GM12873 (cell line): ENCODE data around the gene TP73.

ENCODE experiments used
- TF ChIP-seq, protein P1 (sequence below): IDR thresholded peaks from 2 replicates; pipeline ENCODE4 v1.5.1; 2012; ENCODE audit warnings: low read depth, mild to moderate bottlenecking, moderate library complexity, low read length, control low read depth; ENCODE audit not compliant: insufficient read depth; ENCODE audit errors: missing control alignments

Gene TP73

DNA sequence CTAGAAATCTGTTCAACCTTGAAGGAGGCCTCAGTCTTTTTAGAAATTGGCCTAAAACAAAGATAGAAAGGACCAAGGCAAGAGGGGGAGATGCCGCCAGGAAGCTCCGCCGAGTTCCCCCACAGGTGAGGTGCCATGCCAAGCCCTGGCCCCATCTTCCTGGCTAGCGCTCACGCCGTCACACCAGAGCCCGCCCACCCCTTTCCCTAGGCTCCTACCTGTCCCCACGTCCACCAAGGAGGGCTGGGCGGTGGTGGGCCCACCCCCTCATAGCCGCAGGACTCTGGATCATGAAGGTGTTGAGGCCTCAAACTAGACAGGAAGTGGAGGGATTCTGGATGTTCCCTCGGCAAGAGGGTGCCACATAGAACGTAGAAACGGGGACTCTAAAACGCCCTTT lies 84.4 kb downstream of the TP73 start:
- TF ChIP-seq, protein P1, sequence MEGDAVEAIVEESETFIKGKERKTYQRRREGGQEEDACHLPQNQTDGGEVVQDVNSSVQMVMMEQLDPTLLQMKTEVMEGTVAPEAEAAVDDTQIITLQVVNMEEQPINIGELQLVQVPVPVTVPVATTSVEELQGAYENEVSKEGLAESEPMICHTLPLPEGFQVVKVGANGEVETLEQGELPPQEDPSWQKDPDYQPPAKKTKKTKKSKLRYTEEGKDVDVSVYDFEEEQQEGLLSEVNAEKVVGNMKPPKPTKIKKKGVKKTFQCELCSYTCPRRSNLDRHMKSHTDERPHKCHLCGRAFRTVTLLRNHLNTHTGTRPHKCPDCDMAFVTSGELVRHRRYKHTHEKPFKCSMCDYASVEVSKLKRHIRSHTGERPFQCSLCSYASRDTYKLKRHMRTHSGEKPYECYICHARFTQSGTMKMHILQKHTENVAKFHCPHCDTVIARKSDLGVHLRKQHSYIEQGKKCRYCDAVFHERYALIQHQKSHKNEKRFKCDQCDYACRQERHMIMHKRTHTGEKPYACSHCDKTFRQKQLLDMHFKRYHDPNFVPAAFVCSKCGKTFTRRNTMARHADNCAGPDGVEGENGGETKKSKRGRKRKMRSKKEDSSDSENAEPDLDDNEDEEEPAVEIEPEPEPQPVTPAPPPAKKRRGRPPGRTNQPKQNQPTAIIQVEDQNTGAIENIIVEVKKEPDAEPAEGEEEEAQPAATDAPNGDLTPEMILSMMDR = no peak

DNA sequence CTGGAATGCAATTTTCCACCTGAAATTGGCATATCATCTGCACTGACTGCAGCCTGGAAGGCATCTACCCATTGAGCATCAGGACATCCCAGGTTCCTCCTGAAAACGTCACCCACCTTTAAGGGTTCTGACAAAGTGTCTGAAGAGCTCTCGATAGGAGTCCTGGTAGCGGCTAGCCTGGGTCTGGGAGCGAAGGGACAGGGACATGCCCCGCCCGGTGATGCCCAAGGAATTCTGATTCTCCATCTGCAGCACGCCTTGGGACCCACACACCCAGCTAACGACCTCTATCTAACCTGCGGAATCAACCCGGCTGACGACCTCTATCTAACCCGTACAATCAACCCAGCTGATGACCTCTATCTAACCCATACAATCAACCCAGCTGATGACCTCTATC lies 86.6 kb downstream of the TP73 start:
- TF ChIP-seq, protein P1 = no peak

DNA sequence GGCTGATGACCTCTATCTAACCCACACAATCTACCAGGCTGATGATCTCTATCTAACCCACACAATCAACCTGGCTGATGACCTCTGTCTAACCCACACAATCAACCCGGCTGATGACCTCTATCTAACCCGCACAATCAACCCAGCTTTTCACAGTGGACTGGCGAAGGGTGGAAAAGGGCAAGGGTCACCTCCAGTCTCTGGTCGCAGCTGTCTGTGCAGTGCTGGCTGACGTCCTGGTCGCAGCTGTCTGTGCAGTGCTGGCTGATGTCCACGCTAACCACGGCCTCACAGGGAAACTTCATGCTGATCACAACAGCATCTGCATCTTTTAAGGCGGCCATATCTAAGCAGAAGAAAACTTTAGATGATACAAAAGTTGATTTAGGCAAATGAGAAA lies 87.7 kb downstream of the TP73 start:
- TF ChIP-seq, protein P1 = no peak

DNA sequence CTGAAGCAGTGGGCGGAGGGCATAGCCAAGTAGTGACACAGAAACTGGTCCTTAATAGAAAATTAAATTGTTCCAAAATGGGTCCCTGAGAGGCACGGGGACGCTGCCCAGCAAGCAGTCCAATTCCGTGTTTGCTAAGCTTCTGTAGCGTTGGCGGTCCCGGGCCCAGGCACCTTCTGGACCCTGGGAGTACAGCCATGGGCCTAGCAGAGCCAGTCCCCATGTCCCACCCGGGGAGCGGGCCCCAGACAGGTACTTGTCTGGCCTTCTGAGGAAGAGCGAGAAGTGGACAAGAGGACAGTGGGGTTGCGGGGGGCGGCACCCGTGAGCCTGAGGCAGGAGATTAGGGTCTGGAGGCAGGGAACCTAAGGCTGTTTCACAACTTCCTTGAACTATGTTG lies 88.4 kb downstream of the TP73 start:
- TF ChIP-seq, protein P1 = no peak

DNA sequence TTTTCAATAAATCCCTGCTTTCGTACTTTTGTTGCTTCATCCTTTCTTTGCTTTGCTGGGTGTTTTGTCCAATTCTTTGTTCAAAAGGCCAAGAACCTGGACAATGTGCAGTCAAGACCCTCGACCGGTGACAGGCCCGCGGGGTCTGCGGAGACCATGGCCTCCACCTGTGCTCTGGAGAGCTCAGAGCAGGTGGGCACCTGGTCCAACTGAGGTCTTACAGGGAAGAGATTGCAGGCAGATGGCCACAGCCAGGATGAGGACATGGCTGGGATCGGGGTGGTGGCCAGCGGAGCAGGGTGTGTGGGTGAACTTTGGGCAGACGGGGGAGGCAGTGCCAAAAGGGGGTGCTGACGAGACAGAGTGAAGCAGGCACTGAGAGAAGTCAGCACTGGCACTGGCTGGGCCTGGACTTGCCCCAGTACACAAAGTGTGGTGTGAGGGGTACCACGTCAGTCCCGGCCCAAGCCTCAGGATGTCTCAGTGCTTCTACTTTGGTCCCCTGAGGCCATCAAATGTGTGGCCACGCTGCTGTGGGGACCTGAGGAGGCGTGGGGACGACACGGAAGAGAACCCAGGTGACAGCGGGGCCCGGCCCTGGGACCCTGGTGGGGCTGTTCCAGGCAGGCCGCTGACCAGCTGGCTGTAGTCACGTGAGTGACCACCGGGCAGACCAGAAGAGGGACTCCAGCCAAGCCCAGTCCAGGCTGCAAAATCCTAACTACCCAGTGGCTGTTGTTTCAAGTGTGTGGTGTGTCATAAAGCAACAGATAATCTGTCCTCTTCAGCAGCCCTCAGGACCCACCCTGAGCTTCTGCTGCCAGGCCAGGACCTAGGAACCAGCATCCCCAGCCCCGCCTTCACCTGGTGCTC lies 89.5 kb downstream of the TP73 start:
- TF ChIP-seq, protein P1 = no peak

DNA sequence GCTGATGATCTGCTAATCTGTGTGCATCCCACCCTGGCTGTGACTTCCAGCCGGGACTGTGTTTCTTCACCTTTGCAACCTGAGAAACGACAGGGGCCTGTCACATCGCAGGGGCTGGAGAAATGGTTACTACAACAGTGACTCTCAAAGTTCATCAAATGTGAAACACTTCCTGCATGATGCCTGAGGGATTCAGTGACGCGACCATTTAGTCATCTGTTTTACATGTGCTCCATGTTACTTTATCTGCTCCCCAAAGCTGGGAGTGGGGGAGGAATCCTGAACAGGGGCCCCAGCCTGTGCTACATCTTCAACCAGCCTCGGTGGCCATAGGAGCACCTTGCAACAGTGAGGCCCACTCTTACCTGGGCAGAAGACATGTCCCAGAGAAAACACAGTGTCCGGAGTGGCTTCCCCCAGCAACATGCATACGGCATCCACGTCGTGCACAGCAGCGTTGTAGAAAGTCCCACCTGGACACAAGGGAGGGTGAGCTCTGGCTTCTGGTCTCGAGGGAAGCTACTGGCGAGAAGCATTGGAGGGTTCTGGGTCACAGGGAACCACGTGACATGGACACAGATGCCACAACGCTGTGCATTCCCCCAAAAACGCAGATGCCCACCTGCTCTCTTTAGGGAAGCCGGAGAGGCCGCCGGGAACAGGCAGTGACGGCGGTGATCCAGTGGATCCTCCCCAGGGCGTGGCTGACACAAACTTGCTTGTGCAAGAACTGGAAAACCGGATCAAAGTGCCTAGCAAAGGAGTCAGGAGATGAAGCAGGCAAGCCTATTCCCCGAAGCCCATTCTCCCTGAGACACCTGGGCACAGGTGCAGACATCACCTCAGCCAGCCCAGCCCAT lies 90.4 kb downstream of the TP73 start:
- TF ChIP-seq, protein P1 = no peak

DNA sequence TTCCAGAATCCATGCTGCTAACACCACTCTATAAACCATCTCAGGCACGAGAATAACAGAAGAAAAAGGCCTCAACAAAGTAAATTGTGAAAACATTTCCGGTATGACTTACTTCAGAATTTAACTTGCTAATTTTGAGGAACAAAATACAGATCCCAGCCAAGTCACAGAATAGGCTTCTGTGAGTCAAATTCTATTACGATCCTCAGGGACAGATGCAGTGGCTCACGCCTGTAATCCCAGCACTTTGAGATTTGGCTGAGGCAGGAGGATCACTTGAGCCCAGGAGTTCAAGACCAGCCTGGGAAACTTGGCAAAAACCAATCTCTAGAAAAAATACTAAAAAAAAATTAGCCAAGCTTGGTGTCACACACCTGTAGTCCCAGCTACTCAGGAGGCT lies 91.1 kb downstream of the TP73 start:
- TF ChIP-seq, protein P1 = no peak
